ENCODE results near the gene TRPM2. TPM values are rescaled to one million over a fixed set of nuclear protein-coding genes. Genes with fewer than 3 reads are reported as not detected.

Gene TRPM2
- total RNA-seq, 1 experiment from 2014 or later, result not detected

DNA sequence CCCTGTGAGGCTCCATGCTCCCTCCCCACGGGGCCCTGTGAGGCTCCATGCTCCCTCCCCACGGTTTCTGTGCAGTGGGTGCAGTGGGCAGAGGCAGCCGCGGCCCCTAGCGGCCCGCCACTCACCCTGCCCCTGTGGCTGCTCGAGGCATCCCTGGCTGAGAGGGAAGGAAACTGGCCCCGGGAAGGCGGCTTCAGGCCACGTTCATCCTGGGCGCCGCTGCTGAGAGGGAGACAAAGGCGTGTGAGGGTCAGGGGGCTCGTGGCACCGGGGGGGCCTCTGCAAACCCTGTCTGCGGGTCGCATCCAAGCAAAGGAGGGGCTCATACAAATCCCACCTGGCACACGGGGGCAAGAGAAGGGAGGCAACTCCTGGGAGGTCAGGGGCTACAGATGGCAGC lies 22.7 kb upstream of the TRPM2 start:
- no peak overlapping the region for H3K4me3 ChIP-seq
- H3K9me3 ChIP-seq (ENCODE audit: insufficient read depth, low read depth), result no peaks in the 10 kb centered on the region
- H3K27ac ChIP-seq, result no peak overlapping the region
- no peak for TF ChIP-seq EZH2 (IDR thresholded peaks at IDR 0.05; ENCODE audit: low read depth)
- TF ChIP-seq, protein P1, sequence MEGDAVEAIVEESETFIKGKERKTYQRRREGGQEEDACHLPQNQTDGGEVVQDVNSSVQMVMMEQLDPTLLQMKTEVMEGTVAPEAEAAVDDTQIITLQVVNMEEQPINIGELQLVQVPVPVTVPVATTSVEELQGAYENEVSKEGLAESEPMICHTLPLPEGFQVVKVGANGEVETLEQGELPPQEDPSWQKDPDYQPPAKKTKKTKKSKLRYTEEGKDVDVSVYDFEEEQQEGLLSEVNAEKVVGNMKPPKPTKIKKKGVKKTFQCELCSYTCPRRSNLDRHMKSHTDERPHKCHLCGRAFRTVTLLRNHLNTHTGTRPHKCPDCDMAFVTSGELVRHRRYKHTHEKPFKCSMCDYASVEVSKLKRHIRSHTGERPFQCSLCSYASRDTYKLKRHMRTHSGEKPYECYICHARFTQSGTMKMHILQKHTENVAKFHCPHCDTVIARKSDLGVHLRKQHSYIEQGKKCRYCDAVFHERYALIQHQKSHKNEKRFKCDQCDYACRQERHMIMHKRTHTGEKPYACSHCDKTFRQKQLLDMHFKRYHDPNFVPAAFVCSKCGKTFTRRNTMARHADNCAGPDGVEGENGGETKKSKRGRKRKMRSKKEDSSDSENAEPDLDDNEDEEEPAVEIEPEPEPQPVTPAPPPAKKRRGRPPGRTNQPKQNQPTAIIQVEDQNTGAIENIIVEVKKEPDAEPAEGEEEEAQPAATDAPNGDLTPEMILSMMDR (conservative IDR thresholded peaks at IDR 0.05), result no peak
- no peaks in the 10 kb centered on the region for H3K27me3 ChIP-seq (ENCODE audit: insufficient read depth, low read depth)
- no peaks in the 10 kb centered on the region for H4K20me1 ChIP-seq (ENCODE audit: insufficient read depth)
- H3K79me2 ChIP-seq (ENCODE audit: low read depth), result no peaks in the 10 kb centered on the region
- POLR2A ChIA-PET (ENCODE audit: unreplicated experiment), result no interaction called here
- DNase-seq, result no peak
- no peaks in the 10 kb centered on the region for H3K9me2 ChIP-seq (ENCODE audit: insufficient read depth)
- H3K4me1 ChIP-seq (replicated peaks; ENCODE audit: insufficient read depth), result no peaks in the 10 kb centered on the region
- H3F3A ChIP-seq (ENCODE audit: insufficient read depth, low read depth), result peaks cover 2% of the 10 kb centered on the region; the same call in 1 of the 2 replicates
- BruUV-seq (replicated peaks), result no TSS peak
- no peaks in the 10 kb centered on the region for H3K36me3 ChIP-seq (ENCODE audit: low read depth)
- no peak overlapping the region for H2AFZ ChIP-seq
- intact Hi-C loops (cut with micrococcal nuclease; ENCODE audit: unreplicated experiment), result no loop called here
- CTCF ChIA-PET, result no interaction called here
- no peak overlapping the region for H3K4me2 ChIP-seq

DNA sequence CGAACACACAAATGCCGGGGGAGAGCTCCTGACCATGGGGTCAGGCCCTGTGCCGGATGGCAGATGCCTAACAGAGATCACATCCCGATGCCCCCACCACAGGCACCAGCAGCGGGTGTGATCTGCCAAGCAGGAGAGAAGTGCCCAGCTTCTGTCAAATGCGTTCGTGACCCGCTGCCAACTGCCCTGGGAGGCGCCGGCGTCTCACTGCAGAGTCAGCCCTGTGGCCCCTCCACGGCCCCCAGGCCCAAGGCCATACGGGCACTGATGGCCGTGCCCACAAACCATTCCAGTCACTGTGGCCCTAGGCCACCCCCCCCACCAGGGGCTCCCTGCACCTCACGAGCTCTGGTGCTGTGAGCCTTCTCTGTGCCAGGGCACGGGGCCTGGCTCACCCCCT lies 22.2 kb upstream of the TRPM2 start:
- H2AFZ ChIP-seq, result no peak overlapping the region
- TF ChIP-seq, protein P1 (conservative IDR thresholded peaks at IDR 0.05), result no peak
- no peak for TF ChIP-seq EZH2 (IDR thresholded peaks at IDR 0.05; ENCODE audit: low read depth)
- no peaks in the 10 kb centered on the region for H3K79me2 ChIP-seq (ENCODE audit: low read depth)
- DNase-seq, result no peak
- intact Hi-C loops (cut with micrococcal nuclease; ENCODE audit: unreplicated experiment), result no loop called here
- ChIA-PET CTCF (interaction anchor here (0.6 kb wide), 1 partner anchor 496 kb away, joined by 4 read pairs; no protein-coding TSS in a partner anchor), POLR2A (ENCODE audit: unreplicated experiment) (no interaction called here)
- no TSS peak for BruUV-seq (replicated peaks)
- H3K4me2 ChIP-seq, result no peak overlapping the region
- no peak overlapping the region for H3K4me3 ChIP-seq
- no peaks in the 10 kb centered on the region for H4K20me1 ChIP-seq (ENCODE audit: insufficient read depth)
- peaks cover 2% of the 10 kb centered on the region; the same call in 1 of the 2 replicates for H3F3A ChIP-seq (ENCODE audit: insufficient read depth, low read depth)
- no peaks in the 10 kb centered on the region for H3K36me3 ChIP-seq (ENCODE audit: low read depth)
- H3K9me2 ChIP-seq (ENCODE audit: insufficient read depth), result no peaks in the 10 kb centered on the region
- H3K4me1 ChIP-seq (replicated peaks; ENCODE audit: insufficient read depth), result no peaks in the 10 kb centered on the region
- no peak overlapping the region for H3K27ac ChIP-seq
- no peaks in the 10 kb centered on the region for H3K27me3 ChIP-seq (ENCODE audit: insufficient read depth, low read depth)
- H3K9me3 ChIP-seq (ENCODE audit: insufficient read depth, low read depth), result no peaks in the 10 kb centered on the region

DNA sequence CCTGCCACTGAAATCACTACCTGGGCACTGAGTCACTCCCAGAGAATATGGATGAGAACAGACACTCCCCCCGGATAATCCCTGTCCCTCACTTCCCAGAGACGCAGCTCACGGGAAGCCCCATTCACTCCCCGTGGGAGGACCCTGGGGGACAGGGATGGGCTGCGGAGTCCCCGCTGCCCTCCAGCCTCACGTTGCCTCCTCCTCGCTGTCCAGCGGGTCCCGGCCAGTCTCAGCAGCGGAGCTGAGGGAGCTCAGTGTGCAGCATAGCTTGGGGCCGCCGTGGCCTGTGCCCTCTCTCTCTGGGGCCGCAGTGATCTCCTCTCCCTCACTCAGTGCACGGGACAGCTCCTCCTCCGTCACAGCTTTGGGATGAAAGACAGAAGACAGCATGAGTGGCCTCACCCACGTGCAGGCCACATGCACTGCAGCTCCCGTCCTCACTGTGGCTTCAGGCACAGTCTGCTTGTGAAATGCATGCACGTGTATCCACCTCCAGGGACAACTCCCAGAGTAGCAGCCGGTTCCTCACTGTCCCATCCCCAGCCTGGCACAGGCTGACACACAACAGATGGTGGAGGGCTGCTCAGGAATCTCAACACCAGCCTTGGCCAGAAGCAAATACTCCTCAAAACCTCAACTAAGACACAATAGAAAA lies 21.6 kb upstream of the TRPM2 start:
- TF ChIP-seq EZH2 (IDR thresholded peaks at IDR 0.05; ENCODE audit: low read depth), result no peak
- TF ChIP-seq, protein P1 (conservative IDR thresholded peaks at IDR 0.05), result no peak
- Histone ChIP-seq H3K4me3 (no peak overlapping the region), H3K79me2 (ENCODE audit: low read depth) (no peaks in the 10 kb centered on the region), H3K27ac (no peak overlapping the region), H3K27me3 (ENCODE audit: insufficient read depth, low read depth) (no peaks in the 10 kb centered on the region), H3F3A (ENCODE audit: insufficient read depth, low read depth) (peaks cover 2% of the 10 kb centered on the region; the same call in 1 of the 2 replicates), H3K4me1 (replicated peaks; ENCODE audit: insufficient read depth) (no peaks in the 10 kb centered on the region), H3K36me3 (ENCODE audit: low read depth) (no peaks in the 10 kb centered on the region), H3K9me2 (ENCODE audit: insufficient read depth) (no peaks in the 10 kb centered on the region), H4K20me1 (ENCODE audit: insufficient read depth) (no peaks in the 10 kb centered on the region), H3K4me2 (no peak overlapping the region), H2AFZ (no peak overlapping the region), H3K9me3 (ENCODE audit: insufficient read depth, low read depth) (no peaks in the 10 kb centered on the region)
- ChIA-PET POLR2A (ENCODE audit: unreplicated experiment) (no interaction called here), CTCF (interaction anchor here (0.6 kb wide), 1 partner anchor 495 kb away, joined by 4 read pairs; no protein-coding TSS in a partner anchor)
- no TSS peak for BruUV-seq (replicated peaks)
- intact Hi-C loops (cut with micrococcal nuclease; ENCODE audit: unreplicated experiment), result no loop called here
- no peak for DNase-seq
